Testis (tissue), 3 donors: ENCODE results near the gene PNKP. TPM values are rescaled to one million over a fixed set of nuclear protein-coding genes. Genes with fewer than 3 reads are reported as not detected.

Experiments
- DNase-seq: peaks from one replicate; pipeline ENCODE4 v3.0.0-alpha.2; 2019
- H3K27ac ChIP-seq, 2 donors: fragments of 200-600 bp; sonication (generic); one replicate each; pipeline ENCODE4 v1.5.1; 2019
- H3K27me3 ChIP-seq: fragments of 200-600 bp; sonication (generic); one replicate; pipeline ENCODE4 v1.5.1; 2019
- H3K36me3 ChIP-seq: fragments of 200-600 bp; sonication (generic); one replicate; pipeline ENCODE4 v1.5.1; 2017; ENCODE audit warnings: low read depth; ENCODE audit errors: missing control alignments
- H3K4me1 ChIP-seq: fragments of 200-600 bp; sonication (generic); one replicate; pipeline ENCODE4 v1.5.1; 2019
- H3K4me3 ChIP-seq, 2 donors: fragments of 200-600 bp; sonication (generic); one replicate each; pipeline ENCODE4 v1.5.1; 2017 to 2019
- H3K9me3 ChIP-seq: fragments of 200-600 bp; sonication (generic); one replicate; pipeline ENCODE4 v1.5.1; 2017
- POLR2A ChIP-seq: fragments of 450-650 bp; IDR thresholded peaks from one replicate; pipeline ENCODE4 v1.6.1; 2017; ENCODE audit warnings: antibody characterized with exemption, mild to moderate bottlenecking, moderate library complexity
- WGBS, 2 donors: methylation state at CpG; one replicate each; pipeline ENCODE4 v1.1.5; 2018; 5-methylcytosine and 5-hydroxymethylcytosine counted together
- intact Hi-C: fragments of 100-400 bp; cut with DNase I; formaldehyde crosslinking; loops from one replicate; pipeline ENCODE4 v1.15.1; 2023; ENCODE audit warnings: low total_unique reads
- polyA plus RNA-seq: library from polyadenylated mRNA; stranded (reverse); fragments of 350-450 nt; fragmentation: Illumina TruSeq; extraction: RNeasy Lipid Tissue Mini Kit (QIAGEN cat#74804); gene quantifications from one replicate; pipeline ENCODE4 v1.2.3, GENCODE V29; 2014; ENCODE audit warnings: low read depth, low replicate concordance; ENCODE audit not compliant: insufficient read depth
- total RNA-seq, 2 donors: library from RNA; depleted of rRNA; stranded (reverse); fragments of >200 nt; gene quantifications; one replicate each; pipeline ENCODE4 v1.2.3, GENCODE V29; 2016
- TF ChIP-seq, protein P1 (sequence below), 3 experiments: fragments of 450-650 bp in 2 of 3; fragments of 200-600 bp in 1 of 3; sonication (generic) in 1 of 3; IDR thresholded peaks; one replicate each; pipeline ENCODE4 v1.5.1; 2016 to 2019; ENCODE audit warnings: antibody characterized with exemption in 3 of 3, mild to moderate bottlenecking in 2 of 3, moderate library complexity in 1 of 3

Gene PNKP
- total and polyA plus RNA-seq, 3 donors from 2014 or later, result 45.5 to 125 (median 110) TPM

DNA sequence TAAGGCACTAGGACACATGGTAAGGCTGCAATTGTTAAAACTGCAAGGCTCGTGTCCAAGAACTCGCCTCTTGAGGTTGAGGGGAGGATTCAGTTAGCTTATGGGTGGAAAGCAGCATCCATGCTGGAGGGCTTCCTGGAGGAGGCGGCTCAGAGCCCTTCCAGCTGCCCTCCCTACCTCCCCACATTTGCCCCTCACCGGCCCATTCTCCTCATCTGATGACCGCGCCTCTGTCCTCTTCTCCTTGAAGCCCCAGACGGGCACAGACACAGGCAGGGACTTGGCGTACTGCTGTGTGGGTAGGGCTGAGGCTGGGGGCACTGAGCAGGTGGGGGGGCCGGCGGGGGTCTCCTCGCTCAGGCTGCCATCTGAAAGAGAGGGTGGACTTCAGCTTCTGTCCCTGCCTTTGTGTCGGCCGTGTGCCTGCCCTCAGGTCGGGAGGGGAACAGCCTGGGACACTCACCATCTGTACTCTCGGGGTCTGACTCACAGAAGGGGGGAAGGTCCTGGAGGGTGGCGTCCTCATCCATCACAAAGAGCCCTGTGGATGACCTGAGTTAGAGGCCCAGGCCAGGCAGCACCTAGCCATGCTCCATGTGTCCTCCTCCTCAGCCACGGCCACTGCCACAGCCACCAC, 4.1 kb upstream of the PNKP start:
- Histone ChIP-seq H3K36me3 (no peaks in the 10 kb centered on the region), H3K4me3 (no peak overlapping the region), H3K4me1 (peaks cover 35% of the 10 kb centered on the region), H3K27me3 (no peaks in the 10 kb centered on the region), H3K9me3 (no peaks in the 10 kb centered on the region), H3K27ac (no peak overlapping the region)
- intact Hi-C loops, result no loop called here
- TF ChIP-seq, protein P1, sequence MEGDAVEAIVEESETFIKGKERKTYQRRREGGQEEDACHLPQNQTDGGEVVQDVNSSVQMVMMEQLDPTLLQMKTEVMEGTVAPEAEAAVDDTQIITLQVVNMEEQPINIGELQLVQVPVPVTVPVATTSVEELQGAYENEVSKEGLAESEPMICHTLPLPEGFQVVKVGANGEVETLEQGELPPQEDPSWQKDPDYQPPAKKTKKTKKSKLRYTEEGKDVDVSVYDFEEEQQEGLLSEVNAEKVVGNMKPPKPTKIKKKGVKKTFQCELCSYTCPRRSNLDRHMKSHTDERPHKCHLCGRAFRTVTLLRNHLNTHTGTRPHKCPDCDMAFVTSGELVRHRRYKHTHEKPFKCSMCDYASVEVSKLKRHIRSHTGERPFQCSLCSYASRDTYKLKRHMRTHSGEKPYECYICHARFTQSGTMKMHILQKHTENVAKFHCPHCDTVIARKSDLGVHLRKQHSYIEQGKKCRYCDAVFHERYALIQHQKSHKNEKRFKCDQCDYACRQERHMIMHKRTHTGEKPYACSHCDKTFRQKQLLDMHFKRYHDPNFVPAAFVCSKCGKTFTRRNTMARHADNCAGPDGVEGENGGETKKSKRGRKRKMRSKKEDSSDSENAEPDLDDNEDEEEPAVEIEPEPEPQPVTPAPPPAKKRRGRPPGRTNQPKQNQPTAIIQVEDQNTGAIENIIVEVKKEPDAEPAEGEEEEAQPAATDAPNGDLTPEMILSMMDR (IDR thresholded peaks at IDR 0.05), result no peak
- TF ChIP-seq POLR2A, result no peak
- 87 to 97% methylated on average over 10 to 17 of the region's 17 CpGs for WGBS, 2 donors
- DNase-seq, result no peak

GRCh38 chr19:49870309-49870901, 3.0 kb upstream of the PNKP start:
- intact Hi-C loops, result no loop called here
- H3K4me1 ChIP-seq, result peaks cover 41% of the 10 kb centered on the region

GRCh38 chr19:49869484-49870308, 2.3 kb upstream of the PNKP start:
- H3K4me1 ChIP-seq, result peaks cover 42% of the 10 kb centered on the region
- whole genome bisulfite sequencing, 2 donors, result 0 to 1% methylated on average over 15 to 67 of the region's 67 CpGs

More at GRCh38 chr19:49870309-49870901, 3.0 kb upstream of the PNKP start:
- WGBS, 2 donors, result 39 to 42% methylated on average over 7 to 15 of the region's 15 CpGs
- peak overlapping the region in 1 of 2 donors; percentile 63 for H3K4me3 ChIP-seq
- H3K27ac ChIP-seq, result peak overlapping the region; percentile 85 to 92
- DNase-seq, result no peak
- H3K9me3 ChIP-seq, result no peaks in the 10 kb centered on the region
- H3K27me3 ChIP-seq, result no peaks in the 10 kb centered on the region
- no peaks in the 10 kb centered on the region for H3K36me3 ChIP-seq
- no peak for TF ChIP-seq POLR2A
- TF ChIP-seq, protein P1 (IDR thresholded peaks at IDR 0.05), result no peak

DNA sequence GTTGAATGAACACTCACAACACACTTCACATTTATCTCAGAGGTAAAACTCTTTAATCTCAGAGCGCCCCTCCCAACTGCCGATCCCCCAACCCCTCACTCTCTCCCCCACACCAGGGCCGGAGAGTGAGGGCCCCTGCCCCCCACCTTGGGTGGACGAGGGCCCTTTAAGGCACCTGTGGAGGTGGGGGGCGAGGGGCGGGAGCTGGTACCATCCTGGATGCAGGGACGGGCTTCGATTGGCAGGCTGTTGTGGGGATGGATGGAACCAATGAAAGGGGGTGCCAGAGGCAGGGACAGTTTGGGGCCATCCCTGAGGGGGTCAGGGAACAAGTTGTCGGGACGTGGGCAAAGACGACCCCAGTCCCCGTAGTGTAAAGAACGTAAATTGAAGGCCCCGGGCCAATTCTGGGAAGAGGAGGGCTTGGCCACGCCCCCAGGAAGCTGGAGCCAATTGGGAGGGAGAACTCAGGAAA, 1.7 kb upstream of the PNKP start:
- no peak for TF ChIP-seq POLR2A
- intact Hi-C loops, result no loop called here
- no peaks in the 10 kb centered on the region for H3K36me3 ChIP-seq
- no peaks in the 10 kb centered on the region for H3K27me3 ChIP-seq
- no peaks in the 10 kb centered on the region for H3K9me3 ChIP-seq
- 1% methylated on average over 14 to 15 of the region's 15 CpGs for WGBS, 2 donors
- H3K4me1 ChIP-seq, result peaks cover 42% of the 10 kb centered on the region
- H3K4me3 ChIP-seq, result peak overlapping the region; percentile 56 to 63
- DNase-seq, result no peak
- H3K27ac ChIP-seq, result peak overlapping the region; percentile 84 to 96

More at GRCh38 chr19:49869484-49870308, 2.3 kb upstream of the PNKP start:
- H3K27ac ChIP-seq, result peak overlapping the region; percentile 85 to 96
- DNase-seq, result peak; percentile 97
- intact Hi-C loops, result no loop called here
- no peaks in the 10 kb centered on the region for H3K27me3 ChIP-seq
- H3K4me3 ChIP-seq, result peak overlapping the region; percentile 56 to 63
- no peaks in the 10 kb centered on the region for H3K36me3 ChIP-seq
- peak; percentile 9 for TF ChIP-seq POLR2A
- TF ChIP-seq, protein P1 (IDR thresholded peaks at IDR 0.05), result peak in 2 of 3 experiments; percentile 39
- H3K9me3 ChIP-seq, result no peaks in the 10 kb centered on the region

- peaks cover 67% of the 10 kb centered on the region for H3K4me1 ChIP-seq
- TF ChIP-seq, protein P1 (IDR thresholded peaks at IDR 0.05), result peak in 1 of 3 experiments; percentile 0
- TF ChIP-seq POLR2A, result no peak
- intact Hi-C loops, result no loop called here
- no peaks in the 10 kb centered on the region for H3K36me3 ChIP-seq
- DNase-seq, result no peak
- H3K27me3 ChIP-seq, result no peaks in the 10 kb centered on the region
- H3K9me3 ChIP-seq, result no peaks in the 10 kb centered on the region
- peak overlapping the region; percentile 9 to 96 for H3K27ac ChIP-seq
- no peak overlapping the region for H3K4me3 ChIP-seq
- 46 to 64% methylated on average over 6 to 13 of the region's 13 CpGs for WGBS, 2 donors
Measured at GRCh38 chr19:49864890-49865289, 2.5 kb downstream of the PNKP start.
